ENCODE results near the gene PRDM16.

PRDM16 gene

GRCh38 chr1:3247521-3248121 is 178.6 kb downstream of the PRDM16 start:
- Histone ChIP-seq H3K27ac (replicated peaks; ENCODE audit: low read length) (peak overlapping the region; percentile 98), H2BK120ac (ENCODE audit: low read depth, low read length) (peak overlapping the region; percentile 48), H3K18ac (ENCODE audit: low read length) (peak overlapping the region; percentile 96), H3K9ac (ENCODE audit: low read depth, low read length, poor library complexity) (no peak overlapping the region), H2BK5ac (ENCODE audit: low read length) (peak overlapping the region; percentile 40), H4K91ac (ENCODE audit: low read depth, low read length, poor library complexity) (no peak overlapping the region), H2AK5ac (ENCODE audit: low read depth, low read length) (peak overlapping the region; percentile 95), H3K23ac (ENCODE audit: low read depth, low read length, poor library complexity) (no peak overlapping the region), H2BK15ac (ENCODE audit: low read length) (peak overlapping the region; percentile 13), H2BK12ac (ENCODE audit: low read length) (no peak overlapping the region), H3K4me2 (ENCODE audit: insufficient read depth, low read length, poor library complexity, severe bottlenecking) (peak overlapping the region; percentile 51), H4K8ac (ENCODE audit: low read depth, low read length) (no peak overlapping the region), H3K27me3 (ENCODE audit: control insufficient read depth in 3 of 3, insufficient read depth in 3 of 3, low read depth in 1 of 3, low read length in 3 of 3) (peaks cover 0 to 72% (median 2%) of the 10 kb centered on the region in 3 experiments), H3K9me3 (replicated peaks in 1 of 2; ENCODE audit: control insufficient read depth in 2 of 2, insufficient read depth in 1 of 2, low read depth in 1 of 2, low read length in 2 of 2) (no peaks in the 10 kb centered on the region), H3K14ac (ENCODE audit: low read length) (no peak overlapping the region), H3K4ac (ENCODE audit: low read length) (no peak overlapping the region), H3K79me1 (ENCODE audit: low read depth, low read length) (no peaks in the 10 kb centered on the region), H3K4me1 (ENCODE audit: control insufficient read depth in 2 of 2, insufficient read depth in 1 of 2, low read depth in 1 of 2, low read length in 2 of 2) (peaks cover 29 to 47% of the 10 kb centered on the region in 2 donors), H2AFZ (ENCODE audit: low read length) (no peak overlapping the region), H3K36me3 (replicated peaks in 1 of 2; ENCODE audit: control insufficient read depth in 2 of 2, insufficient read depth in 2 of 2, low read length in 2 of 2) (peaks cover 0 to 3% of the 10 kb centered on the region in 2 donors), H3K4me3 (ENCODE audit: low read length in 2 of 2) (peak overlapping the region in 1 of 2 donors; percentile 66)
- no peak for DNase-seq (ENCODE audit: low spot score)
- no CpG with 5 or more reads among the region's 55 CpGs for WGBS, 2 donors (ENCODE audit: extremely low coverage in 2 of 2, insufficient read length in 2 of 2, insufficient replicate concordance in 1 of 2)

GRCh38 chr1:3248155-3249141 is 179.4 kb downstream of the PRDM16 start:
- H2AK5ac ChIP-seq (ENCODE audit: low read depth, low read length): peak overlapping the region; percentile 95
- no peak overlapping the region for H3K23ac ChIP-seq (ENCODE audit: low read depth, low read length, poor library complexity)
- peaks cover 0 to 3% of the 10 kb centered on the region in 2 donors for H3K36me3 ChIP-seq (replicated peaks in 1 of 2; ENCODE audit: control insufficient read depth in 2 of 2, insufficient read depth in 2 of 2, low read length in 2 of 2)
- no peak overlapping the region for H4K91ac ChIP-seq (ENCODE audit: low read depth, low read length, poor library complexity)
- peak overlapping the region; percentile 98 for H3K27ac ChIP-seq (replicated peaks; ENCODE audit: low read length)
- WGBS, 2 donors (ENCODE audit: extremely low coverage in 2 of 2, insufficient read length in 2 of 2, insufficient replicate concordance in 1 of 2): 80 to 100% methylated on average over 1 to 2 of the region's 34 CpGs
- H2BK12ac ChIP-seq (ENCODE audit: low read length): no peak overlapping the region
- no peaks in the 10 kb centered on the region for H3K9me3 ChIP-seq (replicated peaks in 1 of 2; ENCODE audit: control insufficient read depth in 2 of 2, insufficient read depth in 1 of 2, low read depth in 1 of 2, low read length in 2 of 2)
- H3K4me3 ChIP-seq (ENCODE audit: low read length in 2 of 2): no peak overlapping the region
- peaks cover 29 to 50% of the 10 kb centered on the region in 2 donors for H3K4me1 ChIP-seq (ENCODE audit: control insufficient read depth in 2 of 2, insufficient read depth in 1 of 2, low read depth in 1 of 2, low read length in 2 of 2)
- peak overlapping the region; percentile 31 for H3K9ac ChIP-seq (ENCODE audit: low read depth, low read length, poor library complexity)
- H3K27me3 ChIP-seq (ENCODE audit: control insufficient read depth in 3 of 3, insufficient read depth in 3 of 3, low read depth in 1 of 3, low read length in 3 of 3): peaks cover 0 to 64% (median 2%) of the 10 kb centered on the region in 3 experiments
- no peak overlapping the region for H2AFZ ChIP-seq (ENCODE audit: low read length)
- H4K8ac ChIP-seq (ENCODE audit: low read depth, low read length): no peak overlapping the region
- H2BK15ac ChIP-seq (ENCODE audit: low read length): peak overlapping the region; percentile 6
- H3K79me1 ChIP-seq (ENCODE audit: low read depth, low read length): no peaks in the 10 kb centered on the region
- H3K4ac ChIP-seq (ENCODE audit: low read length): no peak overlapping the region
- H2BK120ac ChIP-seq (ENCODE audit: low read depth, low read length): peak overlapping the region; percentile 25
- no peak for DNase-seq (ENCODE audit: low spot score)
- H3K18ac ChIP-seq (ENCODE audit: low read length): peak overlapping the region; percentile 91
- H3K4me2 ChIP-seq (ENCODE audit: insufficient read depth, low read length, poor library complexity, severe bottlenecking): peak overlapping the region; percentile 12
- H3K14ac ChIP-seq (ENCODE audit: low read length): no peak overlapping the region
- peak overlapping the region; percentile 80 for H2BK5ac ChIP-seq (ENCODE audit: low read length)

- Histone ChIP-seq H3K14ac (ENCODE audit: low read length) (no peak overlapping the region), H3K9me3 (replicated peaks in 1 of 2; ENCODE audit: control insufficient read depth in 2 of 2, insufficient read depth in 1 of 2, low read depth in 1 of 2, low read length in 2 of 2) (no peaks in the 10 kb centered on the region), H2AK5ac (ENCODE audit: low read depth, low read length) (peak overlapping the region; percentile 95), H3K4ac (ENCODE audit: low read length) (no peak overlapping the region), H3K27me3 (ENCODE audit: control insufficient read depth in 3 of 3, insufficient read depth in 3 of 3, low read depth in 1 of 3, low read length in 3 of 3) (peaks cover 0 to 56% (median 2%) of the 10 kb centered on the region in 3 experiments), H3K23ac (ENCODE audit: low read depth, low read length, poor library complexity) (no peak overlapping the region), H3K79me1 (ENCODE audit: low read depth, low read length) (no peaks in the 10 kb centered on the region), H3K9ac (ENCODE audit: low read depth, low read length, poor library complexity) (no peak overlapping the region), H3K36me3 (replicated peaks in 1 of 2; ENCODE audit: control insufficient read depth in 2 of 2, insufficient read depth in 2 of 2, low read length in 2 of 2) (peaks cover 0 to 3% of the 10 kb centered on the region in 2 donors), H2BK12ac (ENCODE audit: low read length) (no peak overlapping the region), H2BK15ac (ENCODE audit: low read length) (peak overlapping the region; percentile 6), H3K4me3 (ENCODE audit: low read length in 2 of 2) (no peak overlapping the region), H2AFZ (ENCODE audit: low read length) (no peak overlapping the region), H3K27ac (replicated peaks; ENCODE audit: low read length) (peak overlapping the region; percentile 98), H4K91ac (ENCODE audit: low read depth, low read length, poor library complexity) (no peak overlapping the region), H3K18ac (ENCODE audit: low read length) (peak overlapping the region; percentile 84), H3K4me2 (ENCODE audit: insufficient read depth, low read length, poor library complexity, severe bottlenecking) (no peak overlapping the region), H3K4me1 (ENCODE audit: control insufficient read depth in 2 of 2, insufficient read depth in 1 of 2, low read depth in 1 of 2, low read length in 2 of 2) (peaks cover 29 to 50% of the 10 kb centered on the region in 2 donors), H2BK120ac (ENCODE audit: low read depth, low read length) (no peak overlapping the region), H2BK5ac (ENCODE audit: low read length) (peak overlapping the region; percentile 80), H4K8ac (ENCODE audit: low read depth, low read length) (no peak overlapping the region)
- no peak for DNase-seq (ENCODE audit: low spot score)
- WGBS, 2 donors (ENCODE audit: extremely low coverage in 2 of 2, insufficient read length in 2 of 2, insufficient replicate concordance in 1 of 2): no CpG with 5 or more reads among the region's 9 CpGs
Observed at GRCh38 chr1:3249231-3249630, 180.2 kb downstream of the PRDM16 start.

Measured in neuronal stem cell (in vitro differentiated cells).